Measurements from ENCODE around the gene SFT2D3.

Gene SFT2D3

GRCh38 chr2:127721311-127721977 lies 20.1 kb downstream of the SFT2D3 start:
- Histone ChIP-seq H3K36me3 (peaks cover 36 to 59% (median 46%) of the 10 kb centered on the region in 3 donors), H3K9me3 (no peaks in the 10 kb centered on the region), H3K27ac (no peak overlapping the region), H3K27me3 (no peaks in the 10 kb centered on the region), H3K4me1 (peaks cover 0 to 20% (median 0%) of the 10 kb centered on the region in 4 donors), H3K4me3 (no peak overlapping the region)
- no peak for TF ChIP-seq CTCF (IDR thresholded peaks at IDR 0.05)
- no peak for DNase-seq
- intact Hi-C loops (cut with DNase I; ENCODE audit: low total_unique reads): no loop called here

GRCh38 chr2:127721978-127722355 lies 20.7 kb downstream of the SFT2D3 start:
- Histone ChIP-seq H3K36me3 (peaks cover 36 to 54% (median 41%) of the 10 kb centered on the region in 3 donors), H3K27me3 (no peaks in the 10 kb centered on the region), H3K4me3 (no peak overlapping the region), H3K9me3 (no peaks in the 10 kb centered on the region), H3K27ac (no peak overlapping the region), H3K4me1 (peaks cover 0 to 20% (median 0%) of the 10 kb centered on the region in 4 donors)
- intact Hi-C loops (cut with DNase I; ENCODE audit: low total_unique reads): no loop called here
- TF ChIP-seq CTCF (IDR thresholded peaks at IDR 0.05): no peak
- no peak for DNase-seq

- TF ChIP-seq CTCF (IDR thresholded peaks at IDR 0.05): no peak
- no peaks in the 10 kb centered on the region for H3K27me3 ChIP-seq
- H3K9me3 ChIP-seq: no peaks in the 10 kb centered on the region
- no peak overlapping the region for H3K27ac ChIP-seq
- no peak overlapping the region for H3K4me3 ChIP-seq
- peaks cover 36 to 53% (median 40%) of the 10 kb centered on the region in 3 donors for H3K36me3 ChIP-seq
- DNase-seq: no peak
- H3K4me1 ChIP-seq: peaks cover 0 to 20% (median 0%) of the 10 kb centered on the region in 4 donors
- intact Hi-C loops (cut with DNase I; ENCODE audit: low total_unique reads): no loop called here
Observed at GRCh38 chr2:127722807-127723206, 21.5 kb downstream of the SFT2D3 start.

GRCh38 chr2:127726158-127726880 lies 25.0 kb downstream of the SFT2D3 start:
- Histone ChIP-seq H3K9me3 (no peaks in the 10 kb centered on the region), H3K27ac (no peak overlapping the region), H3K4me3 (no peak overlapping the region), H3K27me3 (no peaks in the 10 kb centered on the region), H3K36me3 (peaks cover 7 to 19% (median 10%) of the 10 kb centered on the region in 3 donors), H3K4me1 (peaks cover 0 to 20% (median 0%) of the 10 kb centered on the region in 4 donors)
- no peak for DNase-seq
- no peak for TF ChIP-seq CTCF (IDR thresholded peaks at IDR 0.05)
- intact Hi-C loops (cut with DNase I; ENCODE audit: low total_unique reads): no loop called here

- H3K4me1 ChIP-seq: peaks cover 0 to 18% (median 6%) of the 10 kb centered on the region in 4 donors
- H3K36me3 ChIP-seq: no peaks in the 10 kb centered on the region
- no peak for DNase-seq
- H3K27ac ChIP-seq: no peak overlapping the region
- no peaks in the 10 kb centered on the region for H3K27me3 ChIP-seq
- no peaks in the 10 kb centered on the region for H3K9me3 ChIP-seq
- H3K4me3 ChIP-seq: peak overlapping the region; percentile 39 to 42
- intact Hi-C loops (cut with DNase I; ENCODE audit: low total_unique reads): no loop called here
- no peak for TF ChIP-seq CTCF (IDR thresholded peaks at IDR 0.05)
Observed at GRCh38 chr2:127733113-127733815, 32.0 kb downstream of the SFT2D3 start.

Measured in tibial artery (tissue), 4 donors.